Measurements from ENCODE around the gene KLK6. TPM values are rescaled to one million over a fixed set of nuclear protein-coding genes. Genes with fewer than 3 reads are reported as not detected.

The KLK6 gene
- total RNA-seq, 4 donors from 2014 or later, result 5.4 to 56.9 (median 9.0) TPM; not detected in 1

DNA sequence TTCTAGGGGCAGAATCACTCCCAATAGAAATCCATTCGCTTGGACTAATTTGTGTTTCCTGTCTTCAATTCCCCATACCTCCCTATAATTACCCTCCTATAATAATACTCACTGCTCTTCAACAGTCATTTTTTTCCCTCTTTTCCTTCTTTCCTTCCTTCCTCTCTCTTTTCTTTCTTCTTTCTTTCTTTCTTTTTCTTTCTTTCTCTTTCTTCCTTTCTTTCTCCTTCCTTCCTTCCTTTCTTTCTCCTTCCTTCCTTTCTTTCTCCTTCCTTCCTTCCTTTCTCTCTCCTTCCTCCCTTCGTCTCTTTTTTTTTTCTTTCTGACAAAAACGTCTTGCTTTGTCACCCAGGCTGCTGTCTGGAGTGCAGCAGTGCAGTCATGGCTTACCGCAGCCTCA lies 24.6 kb downstream of the KLK6 start:
- no peak for DNase-seq (ENCODE audit: low spot score in 2 of 2)
- no peaks in the 10 kb centered on the region for H3K36me3 ChIP-seq
- 68% methylated on average over 4 of the region's 4 CpGs for WGBS
- H3K9me3 ChIP-seq, result no peaks in the 10 kb centered on the region
- H3K27me3 ChIP-seq, result peaks cover 3% of the 10 kb centered on the region
- TF ChIP-seq POLR2AphosphoS5 (IDR thresholded peaks at IDR 0.05) (no peak), CTCF (IDR thresholded peaks at IDR 0.05) (no peak), POLR2A (IDR thresholded peaks at IDR 0.05) (no peak), EP300 (IDR thresholded peaks at IDR 0.05) (no peak)
- H3K4me1 ChIP-seq, result no peaks in the 10 kb centered on the region
- no peak overlapping the region for H3K27ac ChIP-seq
- no peak overlapping the region for H3K4me3 ChIP-seq

GRCh38 chr19:50943074-50943828 lies 26.1 kb downstream of the KLK6 start:
- 70% methylated on average over 10 of the region's 10 CpGs for WGBS
- H3K27me3 ChIP-seq, result peaks cover 5% of the 10 kb centered on the region
- no peak overlapping the region for H3K27ac ChIP-seq

GRCh38 chr19:50939596-50939995 lies 29.8 kb downstream of the KLK6 start:
- Histone ChIP-seq H3K4me3 (no peak overlapping the region), H3K27ac (no peak overlapping the region), H3K36me3 (no peaks in the 10 kb centered on the region), H3K27me3 (peaks cover 5% of the 10 kb centered on the region), H3K4me1 (no peaks in the 10 kb centered on the region), H3K9me3 (no peaks in the 10 kb centered on the region)
- no peak for DNase-seq (ENCODE audit: low spot score in 2 of 2)
- TF ChIP-seq POLR2A (IDR thresholded peaks at IDR 0.05) (no peak), CTCF (IDR thresholded peaks at IDR 0.05) (no peak), EP300 (IDR thresholded peaks at IDR 0.05) (no peak)
- 73% methylated on average over 2 of the region's 2 CpGs for WGBS

More at GRCh38 chr19:50943074-50943828, 26.1 kb downstream of the KLK6 start:
- H3K36me3 ChIP-seq, result no peaks in the 10 kb centered on the region
- no peak for DNase-seq (ENCODE audit: low spot score in 2 of 2)
- TF ChIP-seq EP300 (IDR thresholded peaks at IDR 0.05) (no peak), CTCF (IDR thresholded peaks at IDR 0.05) (no peak), POLR2A (IDR thresholded peaks at IDR 0.05) (no peak), POLR2AphosphoS5 (IDR thresholded peaks at IDR 0.05) (no peak)
- H3K4me1 ChIP-seq, result no peaks in the 10 kb centered on the region
- no peaks in the 10 kb centered on the region for H3K9me3 ChIP-seq
- H3K4me3 ChIP-seq, result no peak overlapping the region

- H3K27ac ChIP-seq, result no peak overlapping the region
- H3K4me1 ChIP-seq, result peaks cover 25% of the 10 kb centered on the region
- no peaks in the 10 kb centered on the region for H3K36me3 ChIP-seq
- no peak overlapping the region for H3K4me3 ChIP-seq
- TF ChIP-seq POLR2AphosphoS5 (IDR thresholded peaks at IDR 0.05) (peak in 1 of 3 donors; percentile 22), CTCF (IDR thresholded peaks at IDR 0.05) (no peak), POLR2A (IDR thresholded peaks at IDR 0.05) (no peak), EP300 (IDR thresholded peaks at IDR 0.05) (no peak)
- no peaks in the 10 kb centered on the region for H3K9me3 ChIP-seq
- peaks cover 8% of the 10 kb centered on the region for H3K27me3 ChIP-seq
- DNase-seq (ENCODE audit: low spot score in 2 of 2), result no peak
- WGBS, result 55% methylated on average over 8 of the region's 8 CpGs
Measured at GRCh38 chr19:50933640-50934039, 35.8 kb downstream of the KLK6 start.

DNA sequence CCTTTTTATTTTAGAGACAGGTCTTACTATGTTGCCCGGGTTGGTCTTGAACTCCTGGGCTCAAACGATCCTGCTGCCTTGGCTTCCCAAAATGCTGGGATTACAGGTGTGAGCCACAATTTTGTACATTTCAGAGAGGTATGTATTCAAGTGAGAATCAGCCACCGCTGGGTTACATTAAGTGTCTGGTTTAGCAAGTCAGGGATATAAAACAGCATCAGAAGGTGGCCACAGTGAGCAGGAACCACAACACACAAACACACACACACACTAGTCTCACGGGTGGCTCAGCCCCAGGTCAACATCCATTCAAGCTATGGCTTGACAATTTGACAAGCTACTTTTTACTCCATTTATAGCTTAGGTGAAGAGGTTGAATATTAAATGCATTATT lies 36.7 kb downstream of the KLK6 start:
- Histone ChIP-seq H3K9me3 (no peaks in the 10 kb centered on the region), H3K27ac (peak overlapping the region; percentile 2), H3K36me3 (no peaks in the 10 kb centered on the region), H3K4me1 (peaks cover 25% of the 10 kb centered on the region), H3K27me3 (peaks cover 12% of the 10 kb centered on the region), H3K4me3 (no peak overlapping the region)
- WGBS, result 36% methylated on average over 4 of the region's 4 CpGs
- no peak for TF ChIP-seq POLR2AphosphoS5 (IDR thresholded peaks at IDR 0.05)
- TF ChIP-seq CTCF (IDR thresholded peaks at IDR 0.05), result no peak
- DNase-seq (ENCODE audit: low spot score in 2 of 2), result no peak
